Measurements from ENCODE around the gene SMIM32. TPM values are rescaled to one million over a fixed set of nuclear protein-coding genes. Genes with fewer than 3 reads are reported as not detected.

Gene SMIM32
- total RNA-seq, 1 donor from 2014 or later, result 0.79 TPM

GRCh38 chr5:136193322-136193935, 467 bp upstream of the SMIM32 start:
- DNase-seq (ENCODE audit: low spot score, unreplicated experiment), result no peak
- peaks cover 75% of the 10 kb centered on the region for H3K27me3 Mint-ChIP-seq
- peak overlapping the region; percentile 73 for H3K4me3 Mint-ChIP-seq (ENCODE audit: low read depth)
- TF ChIP-seq CTCF (IDR thresholded peaks at IDR 0.05; ENCODE audit: unreplicated experiment), result no peak
- H3K4me1 Mint-ChIP-seq (ENCODE audit: low read depth), result peaks cover 19% of the 10 kb centered on the region
- peaks cover 7% of the 10 kb centered on the region for H3K36me3 Mint-ChIP-seq (ENCODE audit: insufficient read depth)
- H3K9me3 Mint-ChIP-seq (ENCODE audit: low read depth), result no peaks in the 10 kb centered on the region
- peak overlapping the region; percentile 92 for H3K27ac Mint-ChIP-seq

GRCh38 chr5:136192015-136192525, 892 bp downstream of the SMIM32 start:
- TF ChIP-seq CTCF (IDR thresholded peaks at IDR 0.05; ENCODE audit: unreplicated experiment), result peak; percentile 16
- Mint-ChIP-seq H3K4me1 (ENCODE audit: low read depth) (peaks cover 26% of the 10 kb centered on the region), H3K4me3 (ENCODE audit: low read depth) (peak overlapping the region; percentile 69), H3K27me3 (peaks cover 63% of the 10 kb centered on the region), H3K27ac (no peak overlapping the region), H3K36me3 (ENCODE audit: insufficient read depth) (peaks cover 15% of the 10 kb centered on the region), H3K9me3 (ENCODE audit: low read depth) (no peaks in the 10 kb centered on the region)
- no peak for DNase-seq (ENCODE audit: low spot score, unreplicated experiment)

- DNase-seq (ENCODE audit: low spot score, unreplicated experiment), result no peak
- Mint-ChIP-seq H3K36me3 (ENCODE audit: insufficient read depth) (peaks cover 15% of the 10 kb centered on the region), H3K27ac (no peak overlapping the region), H3K4me3 (ENCODE audit: low read depth) (peak overlapping the region; percentile 69), H3K4me1 (ENCODE audit: low read depth) (peaks cover 30% of the 10 kb centered on the region), H3K27me3 (peaks cover 61% of the 10 kb centered on the region), H3K9me3 (ENCODE audit: low read depth) (no peaks in the 10 kb centered on the region)
- no peak for TF ChIP-seq CTCF (IDR thresholded peaks at IDR 0.05; ENCODE audit: unreplicated experiment)
Measured at GRCh38 chr5:136191304-136192014, 1.5 kb downstream of the SMIM32 start.

GRCh38 chr5:136190904-136191303, 2.1 kb downstream of the SMIM32 start:
- H3K4me3 Mint-ChIP-seq (ENCODE audit: low read depth), result no peak overlapping the region
- peaks cover 15% of the 10 kb centered on the region for H3K36me3 Mint-ChIP-seq (ENCODE audit: insufficient read depth)
- peaks cover 29% of the 10 kb centered on the region for H3K4me1 Mint-ChIP-seq (ENCODE audit: low read depth)
- no peaks in the 10 kb centered on the region for H3K9me3 Mint-ChIP-seq (ENCODE audit: low read depth)
- no peak for DNase-seq (ENCODE audit: low spot score, unreplicated experiment)
- H3K27ac Mint-ChIP-seq, result no peak overlapping the region
- no peak for TF ChIP-seq CTCF (IDR thresholded peaks at IDR 0.05; ENCODE audit: unreplicated experiment)
- H3K27me3 Mint-ChIP-seq, result peaks cover 55% of the 10 kb centered on the region

GRCh38 chr5:136190091-136190720, 2.8 kb downstream of the SMIM32 start:
- no peak for TF ChIP-seq CTCF (IDR thresholded peaks at IDR 0.05; ENCODE audit: unreplicated experiment)
- Mint-ChIP-seq H3K27me3 (peaks cover 50% of the 10 kb centered on the region), H3K27ac (no peak overlapping the region), H3K4me3 (ENCODE audit: low read depth) (no peak overlapping the region), H3K9me3 (ENCODE audit: low read depth) (no peaks in the 10 kb centered on the region), H3K4me1 (ENCODE audit: low read depth) (peaks cover 29% of the 10 kb centered on the region), H3K36me3 (ENCODE audit: insufficient read depth) (peaks cover 15% of the 10 kb centered on the region)
- no peak for DNase-seq (ENCODE audit: low spot score, unreplicated experiment)

All from progenitor cell of endocrine pancreas (in vitro differentiated cells).